Peyer's patch (tissue), 4 donors: ENCODE measurements around the gene NEDD4L. TPM values are rescaled to one million over a fixed set of nuclear protein-coding genes. Genes with fewer than 3 reads are reported as not detected.

Source experiments
- DNase-seq, 3 donors: peaks; one replicate each; pipeline ENCODE4 v3.0.0-alpha.2; 2017 to 2019
- H3K27ac ChIP-seq, 4 donors: fragments of 200-600 bp; sonication (generic); one replicate each; pipeline ENCODE4 v1.5.1; 2016 to 2019
- H3K27me3 ChIP-seq, 2 donors: fragments of 200-600 bp; sonication (generic); one replicate each; pipeline ENCODE4 v1.5.1; 2019
- H3K36me3 ChIP-seq, 3 donors: fragments of 200-600 bp; sonication (generic); one replicate each; pipeline ENCODE4 v1.5.1; 2016 to 2019
- H3K4me1 ChIP-seq, 4 donors: fragments of 200-600 bp; sonication (generic); one replicate each; pipeline ENCODE4 v1.5.1; 2016 to 2019
- H3K4me3 ChIP-seq, 4 donors: fragments of 200-600 bp; sonication (generic); 1 replicate in 3 of 4; 2 replicates in 1 of 4; pipeline ENCODE4 v1.5.1; 2016 to 2019; ENCODE audit warnings: mild to moderate bottlenecking in 1 of 4
- H3K9me3 ChIP-seq, 4 donors: fragments of 200-600 bp; sonication (generic); one replicate each; pipeline ENCODE4 v1.5.1; 2016 to 2019; ENCODE audit warnings: mild to moderate bottlenecking in 1 of 4
- POLR2A ChIP-seq, 2 donors: fragments of 450-650 bp; IDR thresholded peaks; one replicate each; pipeline ENCODE4 v1.5.1; 2017; ENCODE audit warnings: antibody characterized with exemption in 2 of 2, mild to moderate bottlenecking in 2 of 2, moderate library complexity in 2 of 2
- total RNA-seq, 4 donors: library from RNA; depleted of rRNA; stranded (reverse); fragments of >200 nt; gene quantifications; one replicate each; pipeline ENCODE4 v1.1.0, GENCODE V29; 2016
- TF ChIP-seq, protein P1 (sequence below), 6 experiments: fragments of 450-650 bp in 4 of 6; fragments of 200-600 bp in 2 of 6; sonication (generic) in 1 of 6; IDR thresholded peaks; one replicate each; pipeline ENCODE4 v1.5.1; 2017 to 2019; ENCODE audit warnings: antibody characterized with exemption in 6 of 6, mild to moderate bottlenecking in 3 of 6, moderate library complexity in 1 of 6

NEDD4L gene
- total RNA-seq, 4 donors from 2014 or later: 213 to 312 (median 277) TPM

DNA sequence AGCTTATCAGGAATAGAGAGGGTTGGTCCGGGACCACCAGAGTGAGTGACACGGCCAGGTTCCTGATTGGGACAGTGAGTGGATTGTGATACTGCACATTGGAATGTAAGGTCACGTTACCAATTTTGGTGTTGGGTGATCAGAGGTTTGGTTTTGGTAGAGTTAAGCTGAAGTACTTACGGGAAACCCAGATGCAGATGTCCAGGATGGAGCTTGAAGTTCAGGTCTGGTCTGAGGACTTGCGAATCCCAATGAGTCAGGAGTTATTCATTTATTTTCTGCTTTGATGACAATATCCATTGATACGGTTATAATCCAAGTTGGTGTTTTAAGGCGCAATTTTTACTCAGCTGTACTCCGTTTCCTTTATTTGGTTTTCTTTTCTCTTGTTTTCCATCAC, 311.2 kb downstream of the NEDD4L start:
- no peaks in the 10 kb centered on the region for H3K27me3 ChIP-seq
- no peak for TF ChIP-seq POLR2A (IDR thresholded peaks at IDR 0.05)
- TF ChIP-seq, protein P1, sequence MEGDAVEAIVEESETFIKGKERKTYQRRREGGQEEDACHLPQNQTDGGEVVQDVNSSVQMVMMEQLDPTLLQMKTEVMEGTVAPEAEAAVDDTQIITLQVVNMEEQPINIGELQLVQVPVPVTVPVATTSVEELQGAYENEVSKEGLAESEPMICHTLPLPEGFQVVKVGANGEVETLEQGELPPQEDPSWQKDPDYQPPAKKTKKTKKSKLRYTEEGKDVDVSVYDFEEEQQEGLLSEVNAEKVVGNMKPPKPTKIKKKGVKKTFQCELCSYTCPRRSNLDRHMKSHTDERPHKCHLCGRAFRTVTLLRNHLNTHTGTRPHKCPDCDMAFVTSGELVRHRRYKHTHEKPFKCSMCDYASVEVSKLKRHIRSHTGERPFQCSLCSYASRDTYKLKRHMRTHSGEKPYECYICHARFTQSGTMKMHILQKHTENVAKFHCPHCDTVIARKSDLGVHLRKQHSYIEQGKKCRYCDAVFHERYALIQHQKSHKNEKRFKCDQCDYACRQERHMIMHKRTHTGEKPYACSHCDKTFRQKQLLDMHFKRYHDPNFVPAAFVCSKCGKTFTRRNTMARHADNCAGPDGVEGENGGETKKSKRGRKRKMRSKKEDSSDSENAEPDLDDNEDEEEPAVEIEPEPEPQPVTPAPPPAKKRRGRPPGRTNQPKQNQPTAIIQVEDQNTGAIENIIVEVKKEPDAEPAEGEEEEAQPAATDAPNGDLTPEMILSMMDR (IDR thresholded peaks at IDR 0.05): no peak
- peaks cover 0 to 69% (median 0%) of the 10 kb centered on the region in 3 donors for H3K36me3 ChIP-seq
- H3K9me3 ChIP-seq: no peaks in the 10 kb centered on the region
- H3K4me3 ChIP-seq: no peak overlapping the region
- no peak for DNase-seq
- no peak overlapping the region for H3K27ac ChIP-seq
- H3K4me1 ChIP-seq: no peaks in the 10 kb centered on the region

DNA sequence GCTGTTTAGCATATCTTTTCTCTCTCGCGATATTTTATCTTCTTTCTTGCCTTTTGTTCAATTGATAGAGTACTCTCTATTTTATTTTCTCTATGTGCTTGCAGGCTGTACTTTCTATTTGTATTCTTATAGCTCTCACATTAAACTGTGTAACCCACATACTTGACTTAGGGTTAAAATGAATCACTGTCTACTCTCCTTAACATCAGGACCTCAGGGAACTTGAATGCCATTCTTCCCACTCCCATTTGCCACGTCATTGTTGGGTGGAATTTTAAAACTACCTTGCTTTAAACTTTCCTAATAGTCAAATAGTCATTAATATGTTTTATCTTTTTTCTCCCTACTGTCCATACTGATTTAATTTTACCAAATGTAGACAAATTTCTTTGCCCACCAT, 315.2 kb downstream of the NEDD4L start:
- no peak for DNase-seq
- H3K4me3 ChIP-seq: no peak overlapping the region
- peaks cover 0 to 44% (median 0%) of the 10 kb centered on the region in 3 donors for H3K36me3 ChIP-seq
- no peak overlapping the region for H3K27ac ChIP-seq
- H3K27me3 ChIP-seq: no peaks in the 10 kb centered on the region
- no peak for TF ChIP-seq POLR2A (IDR thresholded peaks at IDR 0.05)
- TF ChIP-seq, protein P1 (IDR thresholded peaks at IDR 0.05): no peak
- H3K4me1 ChIP-seq: no peaks in the 10 kb centered on the region
- no peaks in the 10 kb centered on the region for H3K9me3 ChIP-seq

DNA sequence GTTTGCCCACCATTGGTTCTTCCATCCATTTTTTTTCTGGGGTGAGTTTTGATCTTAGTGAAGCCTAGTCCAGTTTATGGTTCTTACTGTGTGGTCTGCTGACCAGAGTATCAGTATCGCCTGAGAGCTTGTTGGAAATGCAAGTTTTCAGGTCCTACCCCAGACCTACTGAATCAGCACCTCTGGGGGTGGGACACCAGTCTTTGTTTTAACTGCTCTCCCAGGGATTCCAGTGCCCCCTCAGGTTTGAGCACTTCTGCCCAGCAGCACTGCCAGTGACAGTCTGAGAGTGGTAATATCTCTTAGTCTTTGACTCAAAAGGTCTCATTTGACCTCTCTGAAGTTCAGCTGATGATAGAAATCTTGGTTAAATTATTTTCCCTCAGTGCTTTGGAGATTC, 315.6 kb downstream of the NEDD4L start:
- TF ChIP-seq POLR2A (IDR thresholded peaks at IDR 0.05): no peak
- TF ChIP-seq, protein P1 (IDR thresholded peaks at IDR 0.05): no peak
- Histone ChIP-seq H3K36me3 (peaks cover 0 to 43% (median 0%) of the 10 kb centered on the region in 3 donors), H3K9me3 (no peaks in the 10 kb centered on the region), H3K4me3 (no peak overlapping the region), H3K4me1 (no peaks in the 10 kb centered on the region), H3K27ac (no peak overlapping the region), H3K27me3 (no peaks in the 10 kb centered on the region)
- no peak for DNase-seq

DNA sequence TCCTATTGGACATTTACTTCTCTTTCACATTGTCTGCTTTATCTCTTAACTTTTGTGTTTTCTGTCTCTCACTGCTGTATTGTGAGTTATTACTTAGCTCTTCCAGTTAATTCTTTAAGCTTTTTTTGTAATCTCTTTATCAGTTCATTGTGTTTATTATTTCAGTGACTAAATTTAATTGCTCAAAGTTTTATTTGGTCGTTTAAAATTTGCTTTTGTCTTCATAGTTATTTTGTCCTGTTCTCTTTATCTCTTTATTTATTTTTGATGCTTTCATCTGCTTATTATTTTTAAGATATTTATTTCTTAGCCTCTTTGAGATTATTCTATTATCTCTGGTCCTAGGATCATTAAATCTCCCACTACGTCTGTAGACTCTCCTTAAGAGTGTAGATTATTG, 316.3 kb downstream of the NEDD4L start:
- Histone ChIP-seq H3K27ac (no peak overlapping the region), H3K36me3 (peaks cover 0 to 43% (median 0%) of the 10 kb centered on the region in 3 donors)

DNA sequence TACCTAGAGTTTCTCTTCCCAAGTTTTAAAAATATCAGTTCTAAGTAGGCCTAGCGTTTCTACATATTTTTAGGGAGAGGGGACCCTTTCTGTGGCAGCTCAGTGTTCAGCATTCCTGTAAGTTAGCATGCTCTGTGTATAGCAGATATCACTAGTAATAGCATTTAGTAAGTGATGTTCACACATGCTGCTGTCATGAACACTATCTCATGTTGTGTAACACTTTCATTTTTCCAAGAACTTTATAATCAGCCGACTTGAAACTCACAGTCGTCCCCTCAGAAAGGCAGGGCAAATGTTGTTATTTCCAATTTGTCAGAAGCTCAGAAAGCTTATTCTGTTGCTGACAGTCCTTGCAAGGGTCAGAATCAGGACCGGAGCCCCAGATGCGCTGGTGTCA, 317.2 kb downstream of the NEDD4L start:
- H3K4me1 ChIP-seq: no peaks in the 10 kb centered on the region
- no peak overlapping the region for H3K27ac ChIP-seq
- H3K4me3 ChIP-seq: no peak overlapping the region
- no peaks in the 10 kb centered on the region for H3K27me3 ChIP-seq
- H3K9me3 ChIP-seq: no peaks in the 10 kb centered on the region
- H3K36me3 ChIP-seq: peaks cover 0 to 52% (median under 1%) of the 10 kb centered on the region in 3 donors
- TF ChIP-seq, protein P1 (IDR thresholded peaks at IDR 0.05): no peak
- no peak for TF ChIP-seq POLR2A (IDR thresholded peaks at IDR 0.05)
- no peak for DNase-seq

More for the DNA sequence above, 316.3 kb downstream of the NEDD4L start:
- H3K4me3 ChIP-seq: no peak overlapping the region
- DNase-seq: no peak
- H3K27me3 ChIP-seq: no peaks in the 10 kb centered on the region
- no peaks in the 10 kb centered on the region for H3K9me3 ChIP-seq
- no peaks in the 10 kb centered on the region for H3K4me1 ChIP-seq
- no peak for TF ChIP-seq POLR2A (IDR thresholded peaks at IDR 0.05)
- TF ChIP-seq, protein P1 (IDR thresholded peaks at IDR 0.05): no peak
